Suprapubic skin (tissue), 3 donors: ENCODE results near the gene CYB561.

Experiments
- CTCF ChIP-seq, 2 donors: fragments of 200-600 bp in 1 of 2; fragments of 450-650 bp in 1 of 2; sonication (generic) in 1 of 2; IDR thresholded peaks; one replicate each; pipeline ENCODE4 v1.5.1; 2016 to 2019; ENCODE audit warnings: antibody characterized with exemption in 2 of 2, mild to moderate bottlenecking in 1 of 2, moderate library complexity in 1 of 2
- POLR2A ChIP-seq, 2 donors: fragments of 450-650 bp; IDR thresholded peaks; one replicate each; pipeline ENCODE4 v1.6.1; 2017; ENCODE audit warnings: antibody characterized with exemption in 2 of 2, mild to moderate bottlenecking in 2 of 2, moderate library complexity in 2 of 2

DNA sequence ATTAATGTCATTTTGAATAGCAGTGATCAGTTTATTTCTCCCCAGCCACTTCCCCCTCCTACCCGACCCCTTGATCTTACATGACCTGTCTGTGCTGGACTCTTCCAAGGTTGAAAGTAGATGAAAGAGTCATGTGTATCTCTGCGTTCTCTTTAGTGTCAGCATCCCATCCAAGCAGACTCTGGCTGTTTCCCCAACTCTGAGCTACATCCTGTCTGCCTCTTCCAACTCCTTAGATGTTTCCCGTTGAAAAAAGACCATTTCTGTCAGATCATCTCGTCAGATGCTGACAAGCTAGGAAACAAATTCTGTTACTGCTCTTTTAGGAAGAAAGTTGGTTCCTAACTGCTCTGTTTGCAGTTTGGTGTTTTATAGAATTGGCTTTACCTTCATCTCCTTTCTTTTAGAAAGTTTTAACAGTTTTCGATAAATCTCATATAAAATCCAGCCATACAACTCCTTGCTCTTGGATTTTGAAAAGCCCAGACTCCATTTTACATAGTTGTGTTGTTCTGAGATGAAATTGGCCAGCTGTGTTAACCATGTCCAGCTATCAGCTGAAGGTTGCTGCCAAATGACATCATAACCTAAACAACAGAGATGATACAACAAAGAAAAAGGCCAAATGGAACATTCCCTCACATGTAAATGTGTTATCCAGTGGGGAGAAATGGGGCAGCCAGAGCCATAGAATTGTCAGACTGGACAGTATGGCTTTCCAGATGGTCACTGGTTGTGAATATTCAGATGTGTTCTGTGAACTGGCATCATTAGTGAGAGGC is 43.5 kb downstream of the CYB561 start:
- no peak for TF ChIP-seq CTCF (IDR thresholded peaks at IDR 0.05)
- TF ChIP-seq POLR2A (IDR thresholded peaks at IDR 0.05) = no peak
